ENCODE data around the gene SAE1. TPM values are rescaled to one million over a fixed set of nuclear protein-coding genes. Genes with fewer than 3 reads are reported as not detected.

SAE1 gene
- total and polyA plus RNA-seq, 2 experiments from 2014 or later, result 115 to 236 TPM

- Mint-ChIP-seq H3K9me3 (no peaks in the 10 kb centered on the region), H3K4me1 (peaks cover 47% of the 10 kb centered on the region), H3K36me3 (ENCODE audit: low read depth) (peaks cover 46% of the 10 kb centered on the region), H3K4me3 (no peak overlapping the region), H3K27ac (peak overlapping the region; percentile 16), H3K27me3 (ENCODE audit: insufficient read depth, low read depth, poor library complexity) (peaks cover 5% of the 10 kb centered on the region)
- Histone ChIP-seq H3K36me3 (ENCODE audit: insufficient read depth) (peaks cover 11% of the 10 kb centered on the region), H3K9me2 (ENCODE audit: insufficient read depth) (no peaks in the 10 kb centered on the region), H3K79me2 (replicated peaks; ENCODE audit: insufficient read depth) (peaks cover 91% of the 10 kb centered on the region), H3F3A (replicated peaks; ENCODE audit: low read depth) (peaks cover 36% of the 10 kb centered on the region), H3K4me2 (0 out of 2 replicates have a peak overlapping the region, but pooled peaks have one; percentile 26), H4K20me1 (replicated peaks; ENCODE audit: insufficient read depth) (peaks cover 33% of the 10 kb centered on the region), H3K27ac (ENCODE audit: low read depth) (peak overlapping the region; percentile 85), H3K27me3 (ENCODE audit: insufficient read depth) (no peaks in the 10 kb centered on the region), H3K4me3 (no peak overlapping the region), H2AFZ (no peak overlapping the region), H3K4me1 (ENCODE audit: insufficient read depth) (peaks cover 30% of the 10 kb centered on the region)
- DNase-seq (ENCODE audit: low spot score), result no peak
- TF ChIP-seq CREB1 (CRISPR knock-in tag; IDR thresholded peaks at IDR 0.05; ENCODE audit: low read depth) (no peak), NANOG (IDR thresholded peaks at IDR 0.05; ENCODE audit: borderline replicate concordance) (no peak), ZNF114 (CRISPR knock-in tag; IDR thresholded peaks at IDR 0.05) (no peak), JUNB (IDR thresholded peaks at IDR 0.05; ENCODE audit: unreplicated experiment) (no peak), EZH2 (IDR thresholded peaks at IDR 0.05; ENCODE audit: low read depth, unreplicated experiment) (no peak), STAT1 (IDR thresholded peaks at IDR 0.05; ENCODE audit: unreplicated experiment) (no peak), ETS1 (IDR thresholded peaks at IDR 0.05) (no peak), ZNF331 (CRISPR knock-in tag; IDR thresholded peaks at IDR 0.05; ENCODE audit: low read depth) (no peak), CTCF (conservative IDR thresholded peaks at IDR 0.05; ENCODE audit: low read depth in 2 of 2) (no peak), REST (IDR thresholded peaks at IDR 0.05; ENCODE audit: unreplicated experiment) (no peak), ZNF462 (CRISPR knock-in tag; IDR thresholded peaks at IDR 0.05) (no peak)
- no peak for ATAC-seq
Observed at GRCh38 chr19:47096721-47097120, 33.9 kb upstream of the SAE1 start.

Data from GM23338 (cell line).